Loucy (cell line): ENCODE data around the gene NF1.
"Not testable (repeated sequence)": the region's sequence is repeated elsewhere in the genome, so short reads cannot be mapped to it uniquely, and the experiment has no call there.

Source experiments
- H2AFZ ChIP-seq: fragments of 200-600 bp; sonication (generic); 2 replicates; pipeline ENCODE4 v1.6.0; 2016; ENCODE audit warnings: antibody characterized with exemption, mild to moderate bottlenecking, low read length, moderate library complexity
- H3F3A ChIP-seq: fragments of 200-600 bp; 2 replicates; pipeline ENCODE4 v1.6.0; 2016; ENCODE audit warnings: antibody characterized with exemption, low read depth, mild to moderate bottlenecking
- H3K27me3 ChIP-seq: fragments of 200-600 bp; sonication (generic); 2 replicates; pipeline ENCODE4 v1.6.1; 2014; ENCODE audit warnings: low read length, mild to moderate bottlenecking; ENCODE audit not compliant: insufficient read depth, poor library complexity, severe bottlenecking
- H3K36me3 ChIP-seq: fragments of 200-600 bp; sonication (generic); 2 replicates; pipeline ENCODE4 v1.6.1; 2016; ENCODE audit warnings: low read length; ENCODE audit not compliant: insufficient read depth
- H3K4me1 ChIP-seq: fragments of 200-600 bp; sonication (generic); 2 replicates; pipeline ENCODE4 v1.5.1; 2014; ENCODE audit warnings: low read length, mild to moderate bottlenecking; ENCODE audit not compliant: insufficient read depth, poor library complexity, severe bottlenecking
- H3K4me2 ChIP-seq: fragments of 200-600 bp; sonication (generic); 2 replicates; pipeline ENCODE4 v1.6.0; 2014; ENCODE audit warnings: antibody characterized with exemption, low read length, low read depth, mild to moderate bottlenecking; ENCODE audit not compliant: poor library complexity, severe bottlenecking
- H3K4me3 ChIP-seq: fragments of 200-600 bp; sonication (generic); 2 replicates; pipeline ENCODE4 v1.5.1; 2014; ENCODE audit warnings: low read length, mild to moderate bottlenecking, mixed read lengths; ENCODE audit not compliant: poor library complexity, severe bottlenecking
- H3K79me2 ChIP-seq: fragments of 200-600 bp; sonication (generic); 2 replicates; pipeline ENCODE4 v1.6.1; 2014; ENCODE audit warnings: low read length; ENCODE audit not compliant: insufficient read depth
- H3K9ac ChIP-seq: fragments of 200-600 bp; sonication (generic); 2 replicates; pipeline ENCODE4 v1.6.0; 2014; ENCODE audit warnings: mild to moderate bottlenecking, low read depth, low read length, moderate library complexity; ENCODE audit not compliant: poor library complexity, severe bottlenecking
- H3K9me2 ChIP-seq: fragments of 200-600 bp; sonication (generic); replicated peaks from 2 replicates; pipeline ENCODE4 v1.6.1; 2016; ENCODE audit warnings: low read depth, low read length, mixed read lengths
- H3K9me3 ChIP-seq: fragments of 200-600 bp; sonication (generic); 2 replicates; pipeline ENCODE4 v1.6.1; 2014; ENCODE audit warnings: mild to moderate bottlenecking, antibody characterized with exemption, low read length, low read depth; ENCODE audit not compliant: insufficient read depth
- H4K20me1 ChIP-seq: fragments of 200-600 bp; sonication (generic); 2 replicates; pipeline ENCODE4 v1.6.0; 2014; ENCODE audit warnings: antibody characterized with exemption, low read length, mild to moderate bottlenecking; ENCODE audit not compliant: insufficient read depth, poor library complexity, severe bottlenecking
- EZH2phosphoT487 ChIP-seq: fragments of 200-600 bp; IDR thresholded peaks from 2 replicates; pipeline ENCODE4 v1.6.1; 2018; ENCODE audit warnings: antibody characterized with exemption, mild to moderate bottlenecking, moderate library complexity, borderline replicate concordance
- TF ChIP-seq, protein P1 (sequence below): fragments of 200-600 bp; sonication (generic); conservative IDR thresholded peaks from 2 replicates; pipeline ENCODE4 v1.5.1; 2014; ENCODE audit warnings: mild to moderate bottlenecking, antibody characterized with exemption, low read length

Gene NF1

DNA sequence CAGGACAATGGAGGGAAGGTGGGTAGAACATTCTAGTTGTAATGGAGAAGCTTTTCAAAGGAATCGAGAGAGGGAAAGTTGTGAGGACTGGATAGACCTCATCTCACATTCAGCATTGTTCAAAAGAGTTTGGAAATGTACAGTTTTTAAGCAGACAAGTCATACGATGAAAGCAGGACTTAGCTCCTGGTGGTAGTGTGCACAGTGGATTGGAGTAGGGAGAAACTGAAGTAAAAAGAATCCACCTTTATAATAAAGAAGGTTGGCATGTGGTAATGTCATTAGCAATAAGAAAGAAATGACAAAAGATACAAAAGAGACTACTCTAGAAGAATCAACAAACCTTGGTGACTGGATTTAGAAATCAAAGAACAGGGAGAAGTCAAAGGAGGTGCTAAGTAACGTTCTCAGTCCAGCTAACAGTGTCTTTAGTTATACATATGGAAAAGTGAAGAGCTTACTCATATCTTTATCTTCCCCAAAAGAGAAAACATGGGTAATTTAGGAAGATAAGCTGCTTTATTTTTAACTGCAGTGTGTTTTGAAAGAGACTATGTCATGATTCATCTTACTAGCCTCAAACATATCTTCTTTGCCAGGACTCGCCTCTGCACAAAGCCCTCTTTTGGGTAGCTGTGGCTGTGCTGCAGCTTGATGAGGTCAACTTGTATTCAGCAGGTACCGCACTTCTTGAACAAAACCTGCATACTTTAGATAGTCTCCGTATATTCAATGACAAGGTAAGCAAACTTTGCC lies 245.3 kb downstream of the NF1 start:
- H3K36me3 ChIP-seq, result peaks cover 27% of the 10 kb centered on the region; the same call in 1 of the 2 replicates
- H3F3A ChIP-seq, result no peaks in the 10 kb centered on the region
- H4K20me1 ChIP-seq, result no peaks in the 10 kb centered on the region
- H2AFZ ChIP-seq, result no peak overlapping the region
- H3K9me3 ChIP-seq, result no peaks in the 10 kb centered on the region
- no peaks in the 10 kb centered on the region for H3K9me2 ChIP-seq
- no peaks in the 10 kb centered on the region for H3K27me3 ChIP-seq
- H3K4me2 ChIP-seq, result no peak overlapping the region
- H3K4me3 ChIP-seq, result no peak overlapping the region
- no peak overlapping the region for H3K9ac ChIP-seq
- TF ChIP-seq EZH2phosphoT487, result no peak
- TF ChIP-seq, protein P1, sequence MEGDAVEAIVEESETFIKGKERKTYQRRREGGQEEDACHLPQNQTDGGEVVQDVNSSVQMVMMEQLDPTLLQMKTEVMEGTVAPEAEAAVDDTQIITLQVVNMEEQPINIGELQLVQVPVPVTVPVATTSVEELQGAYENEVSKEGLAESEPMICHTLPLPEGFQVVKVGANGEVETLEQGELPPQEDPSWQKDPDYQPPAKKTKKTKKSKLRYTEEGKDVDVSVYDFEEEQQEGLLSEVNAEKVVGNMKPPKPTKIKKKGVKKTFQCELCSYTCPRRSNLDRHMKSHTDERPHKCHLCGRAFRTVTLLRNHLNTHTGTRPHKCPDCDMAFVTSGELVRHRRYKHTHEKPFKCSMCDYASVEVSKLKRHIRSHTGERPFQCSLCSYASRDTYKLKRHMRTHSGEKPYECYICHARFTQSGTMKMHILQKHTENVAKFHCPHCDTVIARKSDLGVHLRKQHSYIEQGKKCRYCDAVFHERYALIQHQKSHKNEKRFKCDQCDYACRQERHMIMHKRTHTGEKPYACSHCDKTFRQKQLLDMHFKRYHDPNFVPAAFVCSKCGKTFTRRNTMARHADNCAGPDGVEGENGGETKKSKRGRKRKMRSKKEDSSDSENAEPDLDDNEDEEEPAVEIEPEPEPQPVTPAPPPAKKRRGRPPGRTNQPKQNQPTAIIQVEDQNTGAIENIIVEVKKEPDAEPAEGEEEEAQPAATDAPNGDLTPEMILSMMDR, result no peak
- no peaks in the 10 kb centered on the region for H3K4me1 ChIP-seq
- H3K79me2 ChIP-seq, result no peaks in the 10 kb centered on the region

DNA sequence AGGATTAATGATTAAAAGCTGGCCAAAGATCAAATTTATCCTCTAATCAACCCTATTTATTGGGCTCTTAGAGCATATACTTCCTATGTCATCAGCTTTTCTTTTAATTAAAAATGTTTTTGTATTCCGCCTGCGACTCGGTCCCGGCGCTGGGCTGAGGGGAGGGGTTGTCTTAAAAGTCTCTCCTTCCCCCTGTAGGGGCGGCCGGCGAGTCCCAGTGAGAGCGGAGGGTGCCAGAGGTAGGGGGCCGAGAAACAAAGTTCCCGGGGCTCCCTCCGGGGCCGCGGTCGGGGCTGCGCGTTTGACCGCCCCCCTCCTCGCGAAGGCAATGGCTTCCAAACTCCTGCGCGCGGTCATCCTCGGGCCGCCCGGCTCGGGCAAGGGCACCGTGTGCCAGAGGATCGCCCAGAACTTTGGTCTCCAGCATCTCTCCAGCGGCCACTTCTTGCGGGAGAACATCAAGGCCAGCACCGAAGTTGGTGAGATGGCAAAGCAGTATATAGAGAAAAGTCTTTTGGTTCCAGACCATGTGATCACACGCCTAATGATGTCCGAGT lies 250.5 kb downstream of the NF1 start:
- H3F3A ChIP-seq, H3K9ac ChIP-seq, H3K9me2 ChIP-seq, H3K9me3 ChIP-seq, H4K20me1 ChIP-seq, H3K79me2 ChIP-seq, H3K4me3 ChIP-seq, H2AFZ ChIP-seq, H3K27me3 ChIP-seq, H3K4me1 ChIP-seq, H3K4me2 ChIP-seq: not testable (repeated sequence)
- peaks cover 22% of the 10 kb centered on the region; the same call in 1 of the 2 replicates for H3K36me3 ChIP-seq

DNA sequence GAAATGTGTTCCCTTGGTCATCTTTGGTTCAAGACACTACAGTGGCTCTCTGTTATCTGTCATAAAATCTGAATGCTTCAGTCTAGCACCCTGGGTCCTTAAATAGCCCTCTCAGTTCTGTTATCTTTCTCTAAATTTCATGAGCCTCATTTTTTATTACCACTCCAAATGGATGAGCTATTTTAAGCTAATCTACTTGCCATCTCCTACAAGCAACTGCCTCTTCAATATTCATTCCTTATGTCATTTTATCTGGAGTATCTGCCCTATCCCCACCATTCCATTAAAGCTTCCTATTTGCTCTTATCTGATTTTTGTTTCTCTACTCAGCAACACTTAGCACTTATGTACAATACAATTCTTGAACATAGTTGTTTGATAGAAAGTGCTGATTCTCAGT lies 254.7 kb downstream of the NF1 start:
- Histone ChIP-seq H2AFZ (no peak overlapping the region), H3K36me3 (peaks cover 35% of the 10 kb centered on the region; the same call in 1 of the 2 replicates)

More for the DNA sequence above, 254.7 kb downstream of the NF1 start:
- Histone ChIP-seq H3K4me1 (peaks cover 4% of the 10 kb centered on the region), H3K4me3 (no peak overlapping the region), H3K79me2 (no peaks in the 10 kb centered on the region), H4K20me1 (no peaks in the 10 kb centered on the region), H3K27me3 (no peaks in the 10 kb centered on the region), H3K9me3 (no peaks in the 10 kb centered on the region), H3K9ac (no peak overlapping the region), H3K4me2 (no peak overlapping the region), H3K9me2 (no peaks in the 10 kb centered on the region), H3F3A (no peaks in the 10 kb centered on the region)
- TF ChIP-seq, protein P1, result no peak
- TF ChIP-seq EZH2phosphoT487, result no peak
